GM18517 (cell line): ENCODE data around the gene SRGAP2B.
"Not testable (repeated sequence)": the region's sequence is repeated elsewhere in the genome, so short reads cannot be mapped to it uniquely, and the experiment has no call there.

Experiments
- ATAC-seq: cut with Tn5 transposase; IDR thresholded peaks from one replicate; pipeline ENCODE4 v1.9.1; 2021; ENCODE audit warnings: mild to moderate bottlenecking, moderate library complexity; ENCODE audit not compliant: unreplicated experiment

The SRGAP2B gene

DNA sequence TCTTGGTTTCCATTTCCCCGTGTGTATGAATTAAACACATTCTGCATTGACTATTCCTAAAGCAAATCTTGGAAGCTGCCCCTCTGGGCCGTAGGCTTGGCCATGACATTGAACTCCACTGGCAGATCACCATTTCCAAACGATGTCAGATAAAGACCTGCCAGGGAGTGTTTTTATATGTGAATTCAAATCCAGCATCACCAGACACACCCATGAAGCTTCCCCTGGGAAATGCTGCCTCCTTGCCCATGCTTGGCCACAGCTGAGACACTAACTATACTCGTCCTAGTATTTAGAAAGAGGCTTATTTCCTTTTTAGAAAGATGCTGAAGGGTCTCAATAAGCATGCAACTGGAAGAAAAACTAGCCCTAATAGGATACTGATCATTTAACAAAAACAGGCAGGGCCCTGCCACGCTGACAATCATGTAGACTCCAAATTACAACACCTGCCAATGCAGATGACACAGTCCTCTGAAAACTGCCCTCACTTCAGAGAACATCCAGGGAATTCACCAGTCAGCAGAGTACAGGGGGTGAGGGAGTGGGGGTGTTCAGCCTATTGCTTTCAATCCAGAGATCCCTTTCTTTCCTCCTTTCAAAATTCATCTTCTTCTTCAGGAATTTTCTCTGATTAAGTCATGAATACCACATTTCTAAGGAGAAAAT, 94.9 kb downstream of the SRGAP2B start:
- ATAC-seq: not testable (repeated sequence)

DNA sequence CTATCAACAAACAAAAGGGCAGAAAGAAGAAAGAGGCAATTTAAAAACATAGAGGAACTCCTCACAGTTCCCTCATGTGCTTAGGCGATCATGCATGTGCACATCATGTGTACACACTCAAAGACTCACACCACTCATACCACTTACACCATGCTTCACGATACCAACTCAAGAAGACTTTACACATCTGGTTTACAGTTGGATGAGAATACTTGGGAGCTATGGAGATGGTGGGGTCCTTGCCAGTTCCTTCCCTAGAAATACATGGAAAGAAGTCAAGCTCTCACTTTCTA, 96.2 kb downstream of the SRGAP2B start:
- not testable (repeated sequence) for ATAC-seq

DNA sequence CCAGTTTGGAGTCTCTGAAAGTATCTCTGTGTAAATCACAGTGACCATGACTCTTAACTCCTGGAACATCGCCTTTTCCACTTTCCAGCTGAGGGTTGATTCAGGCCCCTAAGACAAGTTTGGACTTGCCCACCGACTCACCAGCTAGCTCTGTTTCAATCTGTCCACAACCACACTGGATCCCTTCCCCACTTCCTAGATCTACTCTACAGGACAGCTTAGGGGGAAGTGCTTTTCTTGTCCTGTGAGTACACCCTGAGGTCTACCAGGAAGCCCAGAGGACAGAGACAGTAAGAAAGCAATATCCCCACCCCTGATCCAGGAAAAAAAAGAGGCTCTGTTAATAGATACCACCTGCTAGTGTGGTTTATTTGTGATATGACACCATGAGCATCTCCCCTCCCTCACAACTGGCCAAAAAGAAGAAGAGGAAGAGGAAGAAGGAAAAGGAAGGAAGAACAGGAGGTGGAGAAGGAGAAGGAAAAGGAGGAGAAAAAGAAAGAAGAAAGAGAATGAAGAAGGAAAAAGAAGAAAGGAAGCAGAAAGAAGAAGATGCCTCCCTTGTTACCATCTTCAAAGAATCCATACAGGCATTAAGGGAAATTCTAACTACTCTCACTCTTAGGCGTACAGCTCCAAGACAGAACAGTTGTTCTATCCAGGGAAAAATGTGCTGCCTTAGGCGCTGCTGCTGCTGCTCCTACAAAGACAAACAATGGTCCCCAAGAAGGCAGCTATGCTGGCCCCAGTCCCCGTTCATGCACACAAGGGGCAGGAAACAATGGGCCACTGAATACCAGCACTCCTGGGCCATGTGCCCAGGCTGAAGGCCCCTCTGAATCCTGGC, 96.8 kb downstream of the SRGAP2B start:
- not testable (repeated sequence) for ATAC-seq

DNA sequence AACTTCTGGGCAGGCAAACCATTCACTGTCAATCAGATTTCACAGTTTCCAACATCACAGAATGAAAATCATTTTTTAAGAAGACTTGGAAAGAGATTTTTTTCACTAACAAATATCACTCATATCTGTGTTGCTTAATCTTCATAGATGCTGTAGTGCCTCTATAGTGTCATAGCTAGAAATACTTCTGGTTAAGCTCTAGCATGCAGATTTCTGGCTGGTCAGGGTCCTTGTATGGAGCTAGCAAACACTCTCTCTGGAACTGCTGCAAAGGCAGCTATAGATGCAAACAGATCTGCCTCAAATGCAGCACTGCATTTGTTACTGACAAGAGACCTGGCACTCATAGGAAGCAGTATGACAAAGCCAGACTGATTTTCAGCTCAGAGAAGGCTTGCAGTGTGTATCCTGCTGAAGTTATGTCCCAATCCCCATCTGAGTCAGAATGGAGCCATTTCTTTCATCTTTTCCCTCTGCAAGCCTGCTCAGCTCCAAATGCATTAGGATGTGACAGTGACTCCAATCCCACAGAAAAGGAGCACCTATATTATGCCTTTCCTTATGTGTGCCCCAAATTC, 99.2 kb downstream of the SRGAP2B start:
- not testable (repeated sequence) for ATAC-seq

DNA sequence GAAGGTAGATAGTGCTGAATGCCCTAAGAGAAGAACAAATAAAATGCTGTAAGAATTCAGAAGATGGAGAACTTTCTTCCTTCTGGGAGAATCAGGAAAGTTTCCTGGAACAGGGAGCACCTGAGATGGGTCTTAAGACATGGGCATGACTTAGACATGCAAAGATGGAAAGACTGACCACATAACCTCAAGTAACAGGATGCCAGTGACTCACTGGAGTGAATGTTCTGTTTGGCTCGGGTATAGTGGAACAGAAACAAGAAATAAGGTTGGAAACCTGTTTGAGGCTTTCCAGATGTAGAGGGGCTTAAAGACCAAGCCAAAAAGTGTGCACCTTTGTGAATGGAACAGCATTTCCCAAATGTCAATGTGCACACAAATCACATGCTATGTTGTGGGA, 102.2 kb downstream of the SRGAP2B start:
- ATAC-seq: not testable (repeated sequence)

DNA sequence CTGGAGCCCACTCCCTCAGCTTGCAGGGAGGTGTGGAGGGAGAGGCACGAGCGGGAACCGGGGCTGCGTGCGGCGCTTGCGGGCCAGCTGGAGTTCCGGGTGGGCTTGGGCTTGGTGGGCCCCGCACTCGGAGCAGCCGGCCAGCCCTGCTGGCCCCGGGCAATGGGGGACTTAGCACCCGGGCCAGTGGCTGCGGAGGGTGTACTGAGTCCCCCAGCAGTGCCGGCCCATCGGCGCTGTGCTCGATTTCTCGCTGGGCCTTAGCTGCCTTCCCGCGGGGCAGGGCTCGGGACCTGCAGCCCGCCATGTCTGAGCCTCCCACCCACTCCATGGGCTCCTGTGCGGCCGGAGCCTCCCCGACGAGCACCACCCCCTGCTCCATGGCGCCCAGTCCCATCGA, 104.5 kb downstream of the SRGAP2B start:
- not testable (repeated sequence) for ATAC-seq

DNA sequence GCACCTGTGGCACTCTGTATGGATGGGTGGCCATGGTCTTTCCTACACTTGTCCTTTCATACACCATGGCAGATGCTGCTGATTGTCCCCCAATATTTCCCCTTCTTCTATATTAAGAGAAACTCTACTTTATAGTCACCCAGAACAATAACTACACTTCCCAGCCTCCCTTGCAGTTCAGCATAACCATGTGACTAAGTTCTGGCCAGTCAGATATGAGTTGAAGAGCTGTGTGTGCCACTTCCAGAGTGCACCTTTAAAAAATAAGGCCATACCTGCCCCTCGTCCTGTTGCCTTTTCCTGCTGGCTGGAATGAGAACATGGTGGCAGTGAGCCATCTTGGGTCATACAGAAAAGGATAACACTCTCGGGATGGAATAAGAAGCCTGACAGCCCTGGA, 108.0 kb downstream of the SRGAP2B start:
- not testable (repeated sequence) for ATAC-seq

DNA sequence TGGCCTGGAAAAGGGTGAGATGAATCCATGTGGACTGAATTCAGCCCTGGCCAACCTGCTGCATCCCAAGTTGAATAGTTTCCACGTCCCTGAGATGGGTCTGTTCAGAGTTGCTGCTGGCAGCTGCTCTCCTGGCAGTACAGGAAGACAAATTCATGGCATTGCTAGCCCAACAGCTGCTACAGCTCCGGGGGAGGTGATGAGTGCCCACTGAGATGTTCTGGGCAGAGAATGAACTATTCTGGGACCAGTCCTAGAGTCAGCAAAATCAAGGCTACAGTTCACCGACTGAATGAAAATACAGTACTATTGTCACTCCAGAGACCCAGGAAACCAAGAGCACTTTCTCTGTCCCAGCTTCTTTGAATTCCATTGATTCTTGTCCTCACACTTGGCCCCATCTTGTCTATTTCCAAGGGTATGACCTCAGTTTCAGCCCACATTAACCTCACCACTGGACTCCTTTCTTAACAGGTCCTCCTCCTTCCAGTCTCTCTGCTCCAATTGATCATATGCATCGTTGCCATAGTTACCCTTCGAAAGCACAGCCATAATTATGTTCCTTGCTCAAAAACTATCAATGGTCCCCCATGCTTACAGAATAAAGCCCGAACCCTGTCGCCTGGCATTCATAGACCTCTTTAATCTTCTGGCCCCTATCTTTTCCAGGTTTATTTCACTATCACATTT, 108.8 kb downstream of the SRGAP2B start:
- not testable (repeated sequence) for ATAC-seq

DNA sequence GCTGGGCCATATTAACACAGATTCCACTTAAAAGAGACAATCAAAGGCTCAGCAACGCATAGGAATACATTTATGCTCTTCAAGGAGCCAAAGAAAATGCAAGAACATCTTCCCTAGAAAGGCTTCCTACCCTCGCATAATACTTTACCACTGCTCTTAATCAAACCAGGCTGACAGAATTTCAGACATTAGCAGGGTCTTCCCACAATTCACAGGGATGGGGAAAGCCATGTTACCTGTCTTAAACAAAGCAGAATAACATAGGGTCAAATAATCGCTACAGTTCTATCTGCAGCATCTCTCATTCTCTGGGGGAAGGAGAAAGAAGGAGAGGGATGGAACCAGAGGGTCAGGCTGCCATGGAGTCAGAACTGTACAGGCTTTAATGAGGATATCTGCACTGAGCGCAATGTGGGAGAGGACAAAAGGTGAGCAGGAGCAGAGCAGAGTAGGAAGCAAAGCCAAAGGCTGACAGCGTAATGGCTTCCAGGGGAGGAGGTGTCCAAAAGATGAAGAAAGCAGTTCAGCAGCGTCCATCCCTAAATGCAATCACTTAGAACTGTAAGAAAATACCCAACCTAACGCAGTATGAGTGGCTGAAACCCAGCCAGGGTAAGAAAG, 109.5 kb downstream of the SRGAP2B start:
- ATAC-seq: not testable (repeated sequence)

DNA sequence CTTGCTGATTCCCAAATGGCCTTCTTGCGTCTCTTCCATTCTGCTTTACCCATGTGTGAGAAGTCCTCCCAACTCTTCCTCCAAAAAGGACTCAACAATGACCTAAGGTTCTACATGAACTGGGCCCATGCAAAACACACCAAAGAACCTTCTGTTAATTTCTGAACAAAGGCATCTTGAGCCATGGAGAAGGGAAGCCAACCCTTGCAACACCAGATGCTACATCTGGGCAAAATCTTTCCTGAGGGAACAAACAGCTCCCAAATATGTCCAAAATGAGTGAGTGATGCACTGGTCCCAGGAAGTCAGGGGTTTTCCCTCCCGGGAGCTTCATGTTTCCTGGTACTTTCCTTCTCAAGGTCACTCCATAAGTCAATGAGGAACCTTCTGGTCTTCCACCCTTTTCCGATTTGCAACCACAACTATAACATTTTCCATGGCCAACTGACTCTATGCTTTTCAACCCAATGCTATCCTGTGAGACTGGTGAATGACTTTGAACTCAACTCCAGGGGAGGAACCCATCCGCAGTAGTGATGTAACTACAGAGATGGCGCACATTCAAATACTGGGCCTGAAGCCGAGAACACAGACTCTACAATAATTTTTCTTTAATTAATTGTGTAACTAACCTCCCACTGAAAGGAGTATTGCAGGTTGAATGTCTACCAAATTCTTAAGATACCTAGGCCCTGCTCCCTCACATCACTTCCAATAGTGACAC, 112.2 kb downstream of the SRGAP2B start:
- ATAC-seq: not testable (repeated sequence)

DNA sequence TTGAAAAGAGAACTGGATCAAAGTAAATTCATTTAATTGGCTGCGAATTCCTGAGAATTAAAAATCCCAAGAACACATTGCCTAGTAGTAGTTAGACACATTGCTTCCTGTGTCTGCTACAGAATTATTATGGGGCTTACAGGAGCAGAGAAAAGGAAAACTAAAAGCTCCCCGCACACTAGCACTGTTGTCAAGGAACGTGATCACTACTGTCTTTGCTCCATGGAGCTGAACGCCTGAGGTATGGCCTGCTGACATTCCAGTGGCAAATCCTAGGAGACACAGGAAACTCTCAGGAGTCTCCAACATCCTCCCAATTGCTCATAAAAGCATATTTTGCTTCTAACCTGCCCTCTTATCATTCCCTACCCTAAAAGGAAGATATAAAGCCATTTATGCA, 114.0 kb downstream of the SRGAP2B start:
- not testable (repeated sequence) for ATAC-seq

DNA sequence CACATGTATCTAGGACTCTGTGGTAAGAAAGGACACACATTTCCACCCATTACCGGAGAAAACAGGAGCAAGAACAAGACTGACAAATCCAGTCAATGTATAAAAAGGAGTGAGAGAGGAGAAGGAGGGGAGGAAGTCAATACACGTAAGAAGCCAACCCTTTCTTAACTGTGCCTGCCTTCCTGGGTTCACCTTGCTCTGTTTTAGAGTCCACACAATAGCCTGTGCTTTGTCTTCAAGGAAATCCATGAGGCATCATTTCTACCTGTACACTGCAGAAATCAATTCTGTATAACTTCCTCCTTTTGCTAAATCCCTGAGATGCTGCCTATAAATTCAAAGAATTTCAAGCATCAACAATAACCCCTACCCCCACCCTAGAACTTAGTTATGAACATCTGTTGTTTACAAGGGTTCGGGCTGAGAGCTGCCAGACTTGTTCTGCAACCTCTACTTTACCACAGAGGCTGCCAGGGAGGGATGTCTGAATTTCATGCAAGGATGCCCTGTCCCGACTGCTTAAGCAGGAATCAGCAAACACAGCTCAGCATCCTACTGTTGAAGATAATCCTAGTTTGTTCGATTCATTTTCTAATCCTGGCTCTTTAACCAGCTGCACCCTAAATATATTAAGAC, 115.0 kb downstream of the SRGAP2B start:
- not testable (repeated sequence) for ATAC-seq

DNA sequence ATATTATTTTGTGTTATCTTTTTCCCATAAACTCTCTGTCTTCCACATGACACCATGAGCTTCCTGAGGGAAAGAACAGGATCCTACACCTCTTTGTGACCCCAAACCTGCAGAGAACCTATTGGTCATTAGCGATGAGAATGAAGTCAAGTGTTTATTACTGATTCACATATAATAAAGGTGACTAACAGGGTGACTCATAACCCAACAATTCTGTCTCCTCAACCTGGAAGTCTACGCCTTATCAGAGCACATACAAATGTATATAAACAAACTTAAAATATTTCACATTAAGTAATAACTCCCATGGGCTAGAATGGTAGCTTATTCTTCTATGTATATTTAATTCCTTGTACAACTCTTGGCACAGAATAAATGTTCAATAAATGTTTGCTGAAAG, 117.3 kb downstream of the SRGAP2B start:
- ATAC-seq: not testable (repeated sequence)

DNA sequence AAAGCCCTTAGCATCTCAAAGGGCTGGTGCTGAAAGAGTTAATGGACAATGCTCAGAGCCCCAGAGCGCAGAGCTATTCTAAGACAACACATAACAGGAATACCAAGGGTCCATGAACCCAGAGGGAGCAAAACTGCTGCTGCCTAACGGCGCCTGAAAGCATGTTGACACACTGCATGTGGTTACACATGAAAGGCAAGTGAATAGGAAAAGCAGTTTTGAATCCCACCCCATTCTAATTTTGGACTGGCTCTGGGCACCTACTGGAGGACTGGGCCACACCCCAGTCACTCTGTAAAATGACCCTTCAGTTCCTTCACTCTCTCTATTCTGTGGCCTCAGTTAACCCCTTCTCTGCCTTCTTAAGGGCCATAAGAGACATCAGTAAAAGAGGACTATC, 123.2 kb downstream of the SRGAP2B start:
- not testable (repeated sequence) for ATAC-seq

DNA sequence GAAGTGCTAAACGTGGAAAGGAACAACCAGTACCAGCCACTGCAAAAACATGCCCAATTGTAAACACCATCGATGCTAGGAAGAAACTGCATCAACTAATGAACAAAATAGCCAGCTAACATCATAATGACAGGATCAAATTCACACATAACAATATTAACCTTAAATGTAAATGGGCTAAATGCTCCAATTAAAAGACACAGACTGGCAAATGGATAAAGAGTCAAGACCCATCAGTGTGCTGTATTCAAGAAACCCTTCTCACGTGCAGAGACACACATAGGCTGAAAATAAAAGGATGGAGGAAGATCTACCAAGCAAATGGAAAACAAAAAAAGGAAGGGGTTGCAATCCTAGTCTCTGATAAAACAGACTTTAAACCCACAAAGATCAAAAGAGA, 128.6 kb downstream of the SRGAP2B start:
- not testable (repeated sequence) for ATAC-seq

DNA sequence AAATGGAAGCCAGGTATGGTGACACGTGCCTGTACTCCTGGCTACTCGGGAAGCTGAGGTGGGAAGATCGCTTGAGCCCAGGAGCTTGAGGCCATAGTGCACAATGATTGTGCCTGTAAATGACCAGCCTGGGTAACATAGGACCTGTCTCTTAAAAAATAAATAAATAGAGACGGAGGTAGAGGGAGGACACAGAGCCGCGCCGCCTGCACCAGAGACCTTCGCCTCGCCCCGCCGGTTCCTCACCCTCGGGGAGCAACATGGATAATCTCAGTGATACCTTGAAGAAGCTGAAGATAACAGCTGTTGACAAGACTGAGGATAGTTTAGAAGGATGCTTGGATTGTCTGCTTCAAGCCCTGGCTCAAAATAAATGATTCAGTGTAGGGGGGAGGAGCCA, 130.4 kb downstream of the SRGAP2B start:
- not testable (repeated sequence) for ATAC-seq

DNA sequence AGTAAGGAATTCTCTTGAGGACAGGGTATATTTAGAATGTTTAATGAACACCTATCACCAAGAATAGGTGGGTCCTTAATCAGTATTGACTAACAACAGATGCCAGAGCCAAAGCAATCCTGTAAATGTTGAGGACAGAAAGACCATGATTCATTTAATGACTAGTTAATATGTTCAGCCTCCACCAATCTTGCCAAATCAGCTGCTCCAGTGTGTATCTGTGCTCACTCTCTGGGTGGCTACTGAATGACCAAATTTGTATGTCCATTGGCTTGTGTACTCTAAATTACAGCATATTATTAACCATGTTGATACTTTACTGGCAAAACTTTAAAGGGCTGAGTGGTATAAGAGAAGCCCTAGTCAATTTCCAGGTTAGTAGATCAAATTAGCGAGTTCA, 130.9 kb downstream of the SRGAP2B start:
- not testable (repeated sequence) for ATAC-seq

DNA sequence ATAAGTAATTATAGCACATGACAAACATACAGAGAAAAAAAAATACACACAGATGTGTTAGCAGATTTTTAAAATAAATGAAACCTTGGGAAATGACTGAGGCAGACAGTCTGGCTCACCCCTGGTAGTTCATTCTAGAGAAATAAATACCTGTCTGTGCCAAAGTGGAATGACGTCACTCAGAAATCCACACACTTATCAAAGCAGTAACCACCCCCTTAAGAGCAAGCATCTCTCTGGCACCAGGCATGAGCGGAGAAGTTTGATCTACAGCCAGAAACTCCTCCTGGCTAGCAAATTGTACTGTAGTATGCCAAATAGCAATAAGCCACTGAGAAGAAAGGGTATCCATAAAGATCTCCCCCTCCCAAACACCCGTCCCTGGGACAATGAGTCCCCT, 131.6 kb downstream of the SRGAP2B start:
- ATAC-seq: not testable (repeated sequence)
